Testis (tissue), 2 donors: ENCODE data around the gene SPINK8.

Experiments used
- CTCF ChIP-seq, 3 experiments: fragments of 450-650 bp in 2 of 3; fragments of 200-600 bp in 1 of 3; sonication (generic) in 1 of 3; IDR thresholded peaks; one replicate each; pipeline ENCODE4 v1.5.1; 2016 to 2019; ENCODE audit warnings: antibody characterized with exemption in 3 of 3, mild to moderate bottlenecking in 2 of 3, moderate library complexity in 1 of 3
- POLR2A ChIP-seq: fragments of 450-650 bp; IDR thresholded peaks from one replicate; pipeline ENCODE4 v1.6.1; 2017; ENCODE audit warnings: antibody characterized with exemption, mild to moderate bottlenecking, moderate library complexity

GRCh38 chr3:48258530-48258929 is 74.9 kb downstream of the SPINK8 start:
- TF ChIP-seq POLR2A: no peak
- TF ChIP-seq CTCF (IDR thresholded peaks at IDR 0.05): no peak
